A549 (cell line): ENCODE results near the gene GAS2L2. TPM values are rescaled to one million over a fixed set of nuclear protein-coding genes. Genes with fewer than 3 reads are reported as not detected.

ENCODE experiments used
- ATAC-seq, 2 experiments: fragments of 200-7000 bp in 1 of 2; fragments of >200 bp in 1 of 2; cut with Nextera tagmentation in 1 of 2; cut with Tn5 transposase in 1 of 2; 3 replicates each; pipeline versions ENCODE4 v1.8.0 to v1.9.1; 2018 to 2020; ENCODE audit warnings: mild to moderate bottlenecking in 1 of 2, moderate library complexity in 1 of 2
- CTCF ChIA-PET: fragments of 300-600 bp; sonication (Branson Sonifier 250); formaldehyde crosslinking; extraction: SDS; loops from one replicate; lab custom pipeline; 2021; ENCODE audit warnings: antibody characterized with exemption, inconsistent platforms; lab: Yijun Ruan, JAX
- POLR2A ChIA-PET: fragments of 350-600 bp; formaldehyde crosslinking; extraction: SDS; loops from one replicate; lab custom pipeline; 2021; ENCODE audit warnings: antibody characterized with exemption, inconsistent platforms; lab: Yijun Ruan, JAX
- DNase-seq, 2 experiments: peaks; one replicate each; pipeline versions ENCODE4 v3.0.0 to v3.0.0-alpha.2; 2011 to 2016; ENCODE audit warnings: low read depth in 1 of 2, low spot score in 1 of 2
- FAIRE-seq: peaks from 2 replicates; lab custom pipeline; 2011; peaks lifted over from hg19 to GRCh38; lab: Jason Lieb, UNC
- H3K27ac ChIP-seq, 2 experiments: fragments of >200 bp; sonication (Bioruptor Twin); formaldehyde crosslinking; 3 replicates each; pipeline ENCODE4 v1.5.1; 2016 to 2017
- H3K4me1 ChIP-seq: fragments of >200 bp; sonication (Bioruptor Twin); formaldehyde crosslinking; 3 replicates; pipeline ENCODE4 v1.6.1; 2016
- H3K4me2 ChIP-seq: fragments of >200 bp; sonication (Bioruptor Twin); formaldehyde crosslinking; 3 replicates; pipeline ENCODE4 v1.6.1; 2016
- H3K4me3 ChIP-seq: fragments of >200 bp; sonication (Bioruptor Twin); formaldehyde crosslinking; 3 replicates; pipeline ENCODE4 v1.5.1; 2016
- H3K9me3 ChIP-seq: fragments of >200 bp; sonication (Bioruptor Twin); formaldehyde crosslinking; 3 replicates; pipeline ENCODE4 v1.6.1; 2016
- ATOH8 ChIP-seq: fragments of 250-450 bp; sonication (Bioruptor Pico); IDR thresholded peaks from 2 replicates; pipeline ENCODE4 v1.5.0; 2020; ENCODE audit warnings: low read depth, mild to moderate bottlenecking, moderate library complexity
- CBX2 ChIP-seq: fragments of 200-600 bp; sonication (generic); IDR thresholded peaks from 2 replicates; pipeline ENCODE4 v1.6.1; 2016; ENCODE audit warnings: low read depth, mild to moderate bottlenecking, borderline replicate concordance
- CBX8 ChIP-seq: fragments of 200-600 bp; sonication (generic); IDR thresholded peaks from 2 replicates; pipeline ENCODE4 v1.6.1; 2016
- CEBPB ChIP-seq, 2 experiments: fragments of >200 bp in 1 of 2; sonication (Bioruptor Twin) in 1 of 2; formaldehyde crosslinking in 1 of 2; IDR thresholded peaks; 2 replicates each; pipeline ENCODE4 v1.6.1; 2012 to 2016
- CHD2 ChIP-seq: fragments of 150-350 bp; IDR thresholded peaks from 2 replicates; pipeline ENCODE4 v1.6.1; 2014; ENCODE audit warnings: low read length; ENCODE audit not compliant: partially characterized antibody
- CHD4 ChIP-seq: fragments of 200-600 bp; sonication (generic); IDR thresholded peaks from 2 replicates; pipeline ENCODE4 v1.6.1; 2016; ENCODE audit warnings: antibody characterized with exemption, mild to moderate bottlenecking, borderline replicate concordance
- CTCF ChIP-seq: fragments of >200 bp; sonication (Bioruptor Twin); formaldehyde crosslinking; IDR thresholded peaks from 3 replicates; pipeline ENCODE4 v1.5.1; 2016
- E2F6 ChIP-seq: IDR thresholded peaks from 2 replicates; pipeline ENCODE4 v1.6.1; 2012; ENCODE audit warnings: low read depth, borderline replicate concordance
- ESRRA ChIP-seq: fragments of 150-350 bp; IDR thresholded peaks from 2 replicates; pipeline ENCODE4 v1.6.1; 2014; ENCODE audit warnings: mild to moderate bottlenecking, low read length, borderline replicate concordance
- HDAC2 ChIP-seq: fragments of 200-600 bp; sonication (generic); IDR thresholded peaks from 2 replicates; pipeline ENCODE4 v1.6.1; 2016
- KDM1A ChIP-seq: fragments of 200-600 bp; sonication (generic); IDR thresholded peaks from 2 replicates; pipeline ENCODE4 v1.6.1; 2016; ENCODE audit warnings: low read depth, mild to moderate bottlenecking
- KDM5A ChIP-seq: fragments of 200-600 bp; sonication (generic); IDR thresholded peaks from 2 replicates; pipeline ENCODE4 v1.6.1; 2016; ENCODE audit warnings: antibody characterized with exemption, mild to moderate bottlenecking
- MAFK ChIP-seq: fragments of 450-650 bp; IDR thresholded peaks from 2 replicates; pipeline ENCODE4 v1.6.1; 2014; ENCODE audit not compliant: partially characterized antibody
- MAX ChIP-seq: IDR thresholded peaks from 2 replicates; pipeline ENCODE4 v1.6.1; 2012
- MAZ ChIP-seq: fragments of 150-350 bp; IDR thresholded peaks from 2 replicates; pipeline ENCODE4 v1.6.1; 2014; ENCODE audit warnings: antibody characterized with exemption, low read depth, low read length, borderline replicate concordance
- MYC ChIP-seq: IDR thresholded peaks from 2 replicates; pipeline ENCODE4 v1.6.1; 2012; ENCODE audit warnings: mild to moderate bottlenecking, inconsistent platforms, low read length, improper control_type of control experiment, borderline replicate concordance
- NR3C1 ChIP-seq: fragments of >200 bp; sonication (Bioruptor Twin); formaldehyde crosslinking; IDR thresholded peaks from 3 replicates; pipeline ENCODE4 v1.6.1; 2017
- POLR2A ChIP-seq: IDR thresholded peaks from 2 replicates; pipeline ENCODE4 v1.6.1; 2012; ENCODE audit warnings: mild to moderate bottlenecking, low read length
- RAD21 ChIP-seq, 2 experiments: fragments of >200 bp in 1 of 2; sonication (Bioruptor Twin) in 1 of 2; formaldehyde crosslinking in 1 of 2; IDR thresholded peaks in 1 of 2; conservative IDR thresholded peaks in 1 of 2; 2 replicates in 1 of 2; 3 replicates in 1 of 2; pipeline ENCODE4 v1.6.1; 2012 to 2018; ENCODE audit warnings: inconsistent platforms in 1 of 2
- RARB ChIP-seq: fragments of 250-450 bp; sonication (Bioruptor Pico); IDR thresholded peaks from 2 replicates; pipeline ENCODE4 v1.8.0; 2021; ENCODE audit warnings: mild to moderate bottlenecking, moderate library complexity
- RCOR1 ChIP-seq: fragments of 150-350 bp; IDR thresholded peaks from 2 replicates; pipeline ENCODE4 v1.6.1; 2014; ENCODE audit warnings: antibody characterized with exemption, low read length, low read depth
- REST ChIP-seq: fragments of 200-600 bp; sonication (generic); IDR thresholded peaks from 2 replicates; pipeline ENCODE4 v1.6.1; 2016; ENCODE audit warnings: antibody characterized with exemption, mild to moderate bottlenecking, moderate library complexity
- RNF2 ChIP-seq: fragments of 200-600 bp; sonication (generic); IDR thresholded peaks from 2 replicates; pipeline ENCODE4 v1.6.1; 2016; ENCODE audit warnings: low read depth, mild to moderate bottlenecking, antibody characterized with exemption, moderate library complexity, borderline replicate concordance
- SREBF2 ChIP-seq: fragments of 450-650 bp; IDR thresholded peaks from 2 replicates; pipeline ENCODE4 v1.6.1; 2014; ENCODE audit warnings: mild to moderate bottlenecking, moderate library complexity
- TP53 ChIP-seq: fragments of 250-450 bp; sonication (Bioruptor Pico); IDR thresholded peaks from 2 replicates; pipeline ENCODE4 v1.5.0; 2021; ENCODE audit warnings: mild to moderate bottlenecking, moderate library complexity
- ZFP36 ChIP-seq: fragments of 450-650 bp; IDR thresholded peaks from 2 replicates; pipeline ENCODE4 v1.6.1; 2014; ENCODE audit warnings: borderline replicate concordance; ENCODE audit not compliant: partially characterized antibody
- ZNF302 ChIP-seq: fragments of 250-450 bp; sonication (Bioruptor Pico); IDR thresholded peaks from 2 replicates; pipeline ENCODE4 v1.9.0; 2021; ENCODE audit warnings: inconsistent platforms, mild to moderate bottlenecking, moderate library complexity
- ZSCAN20 ChIP-seq: fragments of 250-450 bp; sonication (Bioruptor Pico); IDR thresholded peaks from 2 replicates; pipeline ENCODE4 v1.8.0; 2022; ENCODE audit warnings: mild to moderate bottlenecking, moderate library complexity
- whole genome bisulfite sequencing: methylation state at CpG from one replicate; pipeline ENCODE4 v1.1.6; 2017; ENCODE audit errors: missing lambda C conversion rate; 5-methylcytosine and 5-hydroxymethylcytosine counted together
- polyA plus RNA-seq, 4 experiments: library from polyadenylated mRNA; depleted of rRNA in 3 of 4; stranded (reverse); fragments of >200 nt; fragmentation: RNase III in 1 of 4; extraction: RNeasy Plus Mini Kit Qiagen cat#74134 plus additional on column Dnase treatment in 1 of 4; gene quantifications; 2 replicates in 3 of 4; 3 replicates in 1 of 4; pipeline ENCODE4 v1.2.3, GENCODE V29; 2011 to 2017
- TF ChIP-seq, protein P1 (sequence below): fragments of >200 bp; sonication (Bioruptor Twin); formaldehyde crosslinking; IDR thresholded peaks from 2 replicates; pipeline ENCODE4 v1.6.1; 2016

GAS2L2 gene
- polyA plus RNA-seq, 2 of the 4 experiments (the other 2 are of a cell fraction): 0.06 to 0.15 TPM

- peak overlapping the region; percentile 37 to 43; a peak in 4 of 6 replicates for H3K27ac ChIP-seq
- TF ChIP-seq REST (no peak), CHD2 (no peak), ZFP36 (no peak), RAD21 (conservative IDR thresholded peaks at IDR 0.05 in 1 of 2, IDR thresholded peaks at IDR 0.05 in 1 of 2) (no peak), MAFK (no peak), CBX2 (no peak), RNF2 (no peak), MAZ (no peak), CEBPB (IDR thresholded peaks at IDR 0.05) (no peak), KDM1A (no peak), RCOR1 (no peak), KDM5A (no peak), SREBF2 (no peak), POLR2A (no peak), CTCF (no peak), ATOH8 (CRISPR knock-in tag) (no peak), MAX (no peak), MYC (no peak)
- TF ChIP-seq, protein P1, sequence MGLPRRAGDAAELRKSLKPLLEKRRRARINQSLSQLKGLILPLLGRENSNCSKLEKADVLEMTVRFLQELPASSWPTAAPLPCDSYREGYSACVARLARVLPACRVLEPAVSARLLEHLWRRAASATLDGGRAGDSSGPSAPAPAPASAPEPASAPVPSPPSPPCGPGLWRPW: no peak
- peak; percentile 46 to 50 for DNase-seq
Observed at GRCh38 chr17:35799942-35800341, 46.9 kb upstream of the GAS2L2 start.

GRCh38 chr17:35797918-35798317 lies 44.9 kb upstream of the GAS2L2 start:
- Histone ChIP-seq H3K4me2 (no peak overlapping the region), H3K9me3 (no peaks in the 10 kb centered on the region), H3K27ac (no peak overlapping the region), H3K4me1 (peaks cover 13% of the 10 kb centered on the region), H3K4me3 (no peak overlapping the region)
- DNase-seq (no peak), FAIRE-seq (no peak), ATAC-seq (no peak)
- CTCF ChIA-PET: interaction anchor here (10.3 to 30.3 kb wide), 2 partner anchors 9 to 29 kb away, joined by 170 to 2039 read pairs; partner anchors contain the start of genes C17orf50, GAS2L2 and TAF15
- TF ChIP-seq RARB (CRISPR knock-in tag) (no peak), NR3C1 (no peak), ZNF302 (CRISPR knock-in tag) (no peak), HDAC2 (no peak), MAZ (no peak), CHD4 (no peak), RCOR1 (no peak), RNF2 (no peak), ZSCAN20 (no peak), POLR2A (no peak), E2F6 (no peak), CBX8 (no peak), ESRRA (no peak), TP53 (CRISPR knock-in tag) (no peak)
- WGBS: 58% methylated on average over 5 of the region's 5 CpGs
- POLR2A ChIA-PET: interaction anchor here (3.5 kb wide), 1 partner anchor 12 kb away, joined by 20 read pairs; the partner anchor contains the start of gene TAF15

More at GRCh38 chr17:35799942-35800341, 46.9 kb upstream of the GAS2L2 start:
- H3K9me3 ChIP-seq: no peaks in the 10 kb centered on the region
- no peak for FAIRE-seq
- H3K4me1 ChIP-seq: peaks cover 18% of the 10 kb centered on the region
- ChIA-PET CTCF (interaction anchor here (1.1 to 30.3 kb wide), 3 partner anchors 7 to 33 kb away, joined by 4 to 2039 read pairs (median 170); partner anchors contain the start of genes C17orf50, GAS2L2 and TAF15), POLR2A (interaction anchor here (0.6 to 3.5 kb wide), 4 partner anchors 10 to 36 kb away, joined by 3 to 20 read pairs (median 4); partner anchors contain the start of gene TAF15)
- H3K4me3 ChIP-seq: no peak overlapping the region
- peak in 1 of 2 experiments; percentile 15; a peak in 2 of 6 replicates for ATAC-seq
- peak overlapping the region; percentile 25; the same call in 2 of the 3 replicates for H3K4me2 ChIP-seq
